ENCODE data around the gene LTBP1.
A peak's percentile ranks its signal among the peaks of the same experiment; 100 is the strongest.
"Not testable (repeated sequence)": the region's sequence is repeated elsewhere in the genome, so short reads cannot be mapped to it uniquely, and the experiment has no call there.

Gene LTBP1

DNA sequence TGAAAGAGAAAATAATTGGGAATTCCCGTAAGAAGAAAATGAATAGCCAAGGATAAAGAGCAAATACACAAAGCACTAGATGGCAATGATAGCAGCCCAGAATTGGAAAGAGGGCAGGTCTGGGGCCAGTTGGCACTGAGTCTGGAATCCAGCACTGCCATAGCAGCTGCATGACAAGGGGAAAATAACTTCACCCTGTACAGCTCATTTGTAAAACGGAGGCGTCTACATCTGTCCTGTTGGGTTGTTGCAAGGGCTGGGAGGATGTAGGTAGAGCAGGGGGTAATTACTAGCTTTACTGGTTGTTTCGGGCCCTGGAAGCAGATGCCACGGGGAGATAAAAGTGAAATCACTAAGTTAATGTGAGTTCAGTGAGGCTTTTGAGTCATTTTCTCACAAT is 419.7 kb downstream of the LTBP1 start:
- TF ChIP-seq, protein P1, sequence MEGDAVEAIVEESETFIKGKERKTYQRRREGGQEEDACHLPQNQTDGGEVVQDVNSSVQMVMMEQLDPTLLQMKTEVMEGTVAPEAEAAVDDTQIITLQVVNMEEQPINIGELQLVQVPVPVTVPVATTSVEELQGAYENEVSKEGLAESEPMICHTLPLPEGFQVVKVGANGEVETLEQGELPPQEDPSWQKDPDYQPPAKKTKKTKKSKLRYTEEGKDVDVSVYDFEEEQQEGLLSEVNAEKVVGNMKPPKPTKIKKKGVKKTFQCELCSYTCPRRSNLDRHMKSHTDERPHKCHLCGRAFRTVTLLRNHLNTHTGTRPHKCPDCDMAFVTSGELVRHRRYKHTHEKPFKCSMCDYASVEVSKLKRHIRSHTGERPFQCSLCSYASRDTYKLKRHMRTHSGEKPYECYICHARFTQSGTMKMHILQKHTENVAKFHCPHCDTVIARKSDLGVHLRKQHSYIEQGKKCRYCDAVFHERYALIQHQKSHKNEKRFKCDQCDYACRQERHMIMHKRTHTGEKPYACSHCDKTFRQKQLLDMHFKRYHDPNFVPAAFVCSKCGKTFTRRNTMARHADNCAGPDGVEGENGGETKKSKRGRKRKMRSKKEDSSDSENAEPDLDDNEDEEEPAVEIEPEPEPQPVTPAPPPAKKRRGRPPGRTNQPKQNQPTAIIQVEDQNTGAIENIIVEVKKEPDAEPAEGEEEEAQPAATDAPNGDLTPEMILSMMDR (IDR thresholded peaks at IDR 0.05; ENCODE audit: borderline replicate concordance, control extremely low read depth, extremely low read depth, insufficient read depth, missing control alignments), result no peak
- in situ Hi-C loops (cut with MboI; ENCODE audit: low sequenced_read_pairs, unreplicated experiment), result no loop called here
- DNase-seq (ENCODE audit: low spot score), result no peak

DNA sequence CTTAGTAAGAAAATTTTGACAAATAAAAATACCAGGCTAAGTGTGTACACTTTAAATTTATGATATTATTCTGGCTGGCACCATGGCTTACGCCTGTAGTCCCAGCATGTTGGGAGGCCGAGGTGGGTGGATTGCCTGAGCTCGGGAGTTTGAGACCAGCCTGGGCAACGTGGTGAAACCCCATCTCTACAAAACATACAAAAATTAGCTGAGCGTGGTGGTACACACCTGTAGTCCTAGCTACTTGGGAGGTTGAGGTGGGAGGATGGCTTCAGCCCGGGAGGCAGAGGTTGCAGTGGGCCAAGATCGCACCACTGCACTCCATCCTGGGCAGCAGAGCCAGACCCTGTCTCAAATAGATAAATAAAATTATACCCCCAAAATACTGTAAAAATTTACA is 421.8 kb downstream of the LTBP1 start:
- DNase-seq (ENCODE audit: low spot score); in situ Hi-C loops (cut with MboI; ENCODE audit: low sequenced_read_pairs, unreplicated experiment): not testable (repeated sequence)

DNA sequence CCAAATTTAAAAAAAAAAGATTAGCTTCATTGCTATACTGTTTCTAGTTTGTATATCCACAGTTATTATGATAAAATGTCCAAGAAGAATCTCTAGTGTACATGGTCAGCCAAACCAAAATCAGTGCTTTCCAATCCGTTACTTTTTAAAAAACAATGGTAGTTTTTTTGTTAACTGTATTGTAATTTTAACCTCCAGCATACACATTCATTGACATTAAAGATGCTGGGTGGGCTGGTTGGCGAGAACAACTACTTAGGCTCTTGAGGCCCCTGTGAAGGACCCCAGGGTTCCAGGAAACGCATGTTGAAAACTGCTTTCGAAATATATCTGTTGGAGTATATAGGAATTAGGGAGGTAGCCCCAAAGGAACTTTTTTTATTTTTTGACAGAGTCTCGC is 422.4 kb downstream of the LTBP1 start:
- TF ChIP-seq, protein P1 (IDR thresholded peaks at IDR 0.05; ENCODE audit: borderline replicate concordance, control extremely low read depth, extremely low read depth, insufficient read depth, missing control alignments), result no peak
- DNase-seq (ENCODE audit: low spot score), result no peak
- in situ Hi-C loops (cut with MboI; ENCODE audit: low sequenced_read_pairs, unreplicated experiment), result no loop called here

DNA sequence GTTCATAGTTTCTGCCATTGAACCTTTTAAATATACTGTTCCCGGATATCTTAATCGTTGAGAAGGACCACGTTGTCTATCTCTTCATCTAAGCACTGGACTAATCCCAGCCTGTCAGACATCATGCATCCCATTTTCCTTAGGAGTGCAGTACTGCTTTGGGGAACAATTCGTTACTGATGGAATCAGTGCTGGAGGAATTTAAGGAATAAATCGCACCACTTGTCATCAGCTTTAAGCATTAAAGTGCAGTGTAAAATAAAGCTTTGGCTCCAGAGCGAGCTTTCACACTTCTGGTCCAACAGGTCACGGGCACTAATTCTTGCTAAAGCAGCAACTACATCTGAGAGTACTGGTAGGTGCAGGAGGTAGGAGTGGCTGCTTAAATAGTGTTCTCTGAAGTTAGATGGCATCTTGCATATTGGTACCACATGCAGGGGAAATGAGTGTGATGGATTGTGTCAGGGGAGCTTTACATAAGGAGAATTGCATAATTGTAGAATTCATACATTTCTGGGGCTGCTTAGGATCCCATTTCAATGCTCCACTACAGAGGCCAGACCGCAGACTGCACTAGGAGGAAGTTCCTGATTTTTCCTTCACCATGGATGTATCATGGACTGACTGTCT is 424.0 kb downstream of the LTBP1 start:
- TF ChIP-seq, protein P1 (IDR thresholded peaks at IDR 0.05; ENCODE audit: borderline replicate concordance, control extremely low read depth, extremely low read depth, insufficient read depth, missing control alignments), result no peak
- in situ Hi-C loops (cut with MboI; ENCODE audit: low sequenced_read_pairs, unreplicated experiment), result loop anchor here (10.0 kb wide), 2 partner anchors 336 to 596 kb away; no protein-coding TSS in a partner anchor
- DNase-seq (ENCODE audit: low spot score), result no peak

DNA sequence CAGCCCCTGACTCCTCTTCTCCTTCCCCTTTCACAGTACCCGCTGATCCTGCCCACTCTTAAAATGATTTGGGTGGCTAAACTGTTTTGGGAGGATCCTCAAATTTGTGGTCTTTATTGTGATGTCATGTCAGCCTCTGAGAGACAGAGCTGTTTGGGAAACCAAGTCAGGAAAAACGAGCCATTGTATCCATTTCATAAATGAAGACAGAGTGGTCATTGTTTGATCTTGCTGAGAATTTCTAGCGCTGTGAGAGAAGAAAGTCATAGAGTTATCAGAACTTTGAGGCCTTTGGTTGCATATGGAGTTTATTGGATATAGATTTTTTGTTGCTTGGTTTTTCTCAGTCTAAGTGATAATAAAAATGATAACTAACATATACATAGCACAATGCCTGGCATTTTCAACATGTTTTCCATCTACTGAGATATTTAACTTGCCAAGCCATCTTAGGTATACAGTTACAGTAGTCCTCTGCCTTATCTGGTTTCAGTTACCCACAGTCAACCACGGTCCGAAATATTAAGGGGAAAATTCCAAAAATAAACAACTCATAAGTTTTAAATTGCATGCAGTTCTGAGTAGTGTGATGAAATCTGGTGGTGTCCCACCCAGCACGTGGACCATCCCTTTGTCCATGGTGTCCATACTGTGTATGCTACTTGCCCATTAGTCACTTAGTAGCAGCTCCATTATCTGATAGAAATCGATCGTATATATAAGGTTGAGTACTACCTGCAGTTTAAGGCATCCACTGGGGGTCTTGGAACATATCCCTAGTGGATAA is 424.7 kb downstream of the LTBP1 start:
- in situ Hi-C loops (cut with MboI; ENCODE audit: low sequenced_read_pairs, unreplicated experiment), result loop anchor here (10.0 kb wide), 2 partner anchors 337 to 597 kb away; no protein-coding TSS in a partner anchor
- DNase-seq (ENCODE audit: low spot score), result no peak
- TF ChIP-seq, protein P1 (IDR thresholded peaks at IDR 0.05; ENCODE audit: borderline replicate concordance, control extremely low read depth, extremely low read depth, insufficient read depth, missing control alignments), result no peak

DNA sequence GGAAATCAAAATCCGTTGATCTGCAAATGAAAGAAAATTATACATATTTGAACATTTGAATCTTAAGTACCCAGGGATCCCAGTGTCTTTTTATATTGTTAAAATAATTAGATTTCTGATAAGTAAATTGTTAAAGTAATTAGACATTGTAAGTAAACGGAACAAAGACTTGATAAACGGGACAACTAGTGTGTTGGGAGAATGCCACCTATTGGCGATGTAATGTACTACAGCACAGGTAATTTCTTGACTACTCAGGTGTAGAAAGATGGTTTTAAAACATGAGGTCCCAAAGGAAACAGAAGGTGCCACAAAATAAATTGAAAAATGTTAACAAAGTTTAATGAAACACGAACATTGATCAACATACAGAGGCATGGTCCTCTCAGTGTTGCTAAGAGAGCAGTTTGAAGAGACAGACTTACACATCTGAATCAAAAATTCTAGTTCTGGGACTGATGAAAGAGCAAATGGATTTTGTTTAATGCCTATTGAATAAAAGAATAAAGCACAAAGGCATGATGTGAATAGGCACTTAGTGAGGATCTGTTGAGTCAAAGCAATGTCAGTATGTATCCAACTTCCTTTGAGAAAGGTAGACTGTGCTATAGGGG is 426.3 kb downstream of the LTBP1 start:
- peak; percentile 69 for DNase-seq (ENCODE audit: low spot score)
- TF ChIP-seq, protein P1 (IDR thresholded peaks at IDR 0.05; ENCODE audit: borderline replicate concordance, control extremely low read depth, extremely low read depth, insufficient read depth, missing control alignments), result peak; percentile 56
- in situ Hi-C loops (cut with MboI; ENCODE audit: low sequenced_read_pairs, unreplicated experiment), result loop anchor here (10.0 kb wide), 2 partner anchors 338 to 598 kb away; no protein-coding TSS in a partner anchor

Data from GM13976 (cell line).